WTC11 (cell line): ENCODE data around the gene FAM131C. TPM values are rescaled to one million over a fixed set of nuclear protein-coding genes. Genes with fewer than 3 reads are reported as not detected.

Experiments
- ATAC-seq: fragments of 200-7000 bp; cut with Tn5 transposase; 2 replicates; pipeline ENCODE4 v1.10.0; 2021; ENCODE audit warnings: mild to moderate bottlenecking, moderate library complexity
- CTCF ChIA-PET: fragments of 300-600 bp; sonication (Branson Sonifier 250); formaldehyde crosslinking; loops from one replicate; lab custom pipeline; 2021; ENCODE audit warnings: antibody characterized with exemption; lab: Charles Lee
- POLR2A ChIA-PET: fragments of 350-600 bp; sonication (Branson Sonifier 250); formaldehyde crosslinking; loops from one replicate; lab custom pipeline; 2021; ENCODE audit warnings: antibody characterized with exemption; lab: Charles Lee
- DNase-seq: peaks from one replicate; pipeline ENCODE4 v3.0.0; 2021; ENCODE audit warnings: low spot score
- H3K27ac Mint-ChIP-seq: 2 replicates; pipeline ENCODE4 v1.8.0; 2021; ENCODE audit warnings: mixed read lengths
- H3K27me3 Mint-ChIP-seq: 2 replicates; pipeline ENCODE4 v1.8.0; 2021; ENCODE audit warnings: low read depth, mild to moderate bottlenecking, moderate library complexity, mixed read lengths
- H3K36me3 Mint-ChIP-seq: 2 replicates; pipeline ENCODE4 v1.8.0; 2021; ENCODE audit warnings: mixed read lengths
- H3K4me1 Mint-ChIP-seq: 2 replicates; pipeline ENCODE4 v1.8.0; 2022; ENCODE audit warnings: mixed read lengths
- H3K4me3 Mint-ChIP-seq: 2 replicates; pipeline ENCODE4 v1.8.0; 2021; ENCODE audit warnings: mild to moderate bottlenecking, moderate library complexity, mixed read lengths
- H3K9me3 Mint-ChIP-seq: 2 replicates; pipeline ENCODE4 v1.8.0; 2021; ENCODE audit warnings: mixed read lengths
- CBFB ChIP-seq: sonication (generic); formaldehyde crosslinking; IDR thresholded peaks from 2 replicates; pipeline ENCODE4 v1.8.1; 2022; ENCODE audit warnings: mild to moderate bottlenecking, low read depth, missing genetic modification reagents
- CREM ChIP-seq: sonication (generic); formaldehyde crosslinking; IDR thresholded peaks from 2 replicates; pipeline ENCODE4 v1.8.1; 2022; ENCODE audit warnings: mild to moderate bottlenecking, missing genetic modification reagents, moderate library complexity
- ESRRA ChIP-seq: sonication (generic); formaldehyde crosslinking; IDR thresholded peaks from 2 replicates; pipeline ENCODE4 v1.8.1; 2022; ENCODE audit warnings: mild to moderate bottlenecking, missing genetic modification reagents, borderline replicate concordance
- ETV6 ChIP-seq: sonication (generic); formaldehyde crosslinking; IDR thresholded peaks from 2 replicates; pipeline ENCODE4 v1.8.1; 2022; ENCODE audit warnings: mild to moderate bottlenecking, missing genetic modification reagents
- GTF2I ChIP-seq: fragments of 250-450 bp; sonication (Bioruptor Pico); conservative IDR thresholded peaks from 2 replicates; pipeline ENCODE4 v1.4.0; 2021; ENCODE audit warnings: mild to moderate bottlenecking
- JAZF1 ChIP-seq: fragments of 250-450 bp; sonication (Bioruptor Pico); IDR thresholded peaks from 2 replicates; pipeline ENCODE4 v1.9.0; 2021; ENCODE audit warnings: moderate library complexity, mild to moderate bottlenecking, inconsistent platforms
- JUN ChIP-seq: sonication (generic); formaldehyde crosslinking; IDR thresholded peaks from 2 replicates; pipeline ENCODE4 v1.8.0; 2023; ENCODE audit warnings: mild to moderate bottlenecking, missing genetic modification reagents
- OVOL2 ChIP-seq: fragments of 250-450 bp; sonication (Bioruptor Pico); IDR thresholded peaks from 2 replicates; pipeline ENCODE4 v1.9.0; 2021; ENCODE audit warnings: mild to moderate bottlenecking, borderline replicate concordance
- TEAD1 ChIP-seq: sonication (generic); formaldehyde crosslinking; IDR thresholded peaks from 2 replicates; pipeline ENCODE4 v1.8.0; 2022; ENCODE audit warnings: mild to moderate bottlenecking, missing genetic modification reagents
- total RNA-seq: library from RNA; stranded (reverse); gene quantifications from 3 replicates; pipeline ENCODE4 v1.2.3, GENCODE V29; 2021
- TF ChIP-seq, protein P1 (sequence below): sonication (generic); formaldehyde crosslinking; conservative IDR thresholded peaks from 2 replicates; pipeline ENCODE4 v1.8.1; 2023; ENCODE audit warnings: mild to moderate bottlenecking, low read depth, missing genetic modification reagents, moderate library complexity
- TF ChIP-seq, protein P2 (sequence below): sonication (generic); formaldehyde crosslinking; IDR thresholded peaks from 2 replicates; pipeline ENCODE4 v1.8.1; 2023; ENCODE audit warnings: mild to moderate bottlenecking, missing genetic modification reagents
- TF ChIP-seq, protein P3 (sequence below): fragments of 250-450 bp; sonication (Bioruptor Pico); IDR thresholded peaks from 2 replicates; pipeline ENCODE4 v1.8.0; 2021; ENCODE audit warnings: mild to moderate bottlenecking
- TF ChIP-seq, protein P4 (sequence below): sonication (generic); formaldehyde crosslinking; IDR thresholded peaks from 2 replicates; pipeline ENCODE4 v1.8.1; 2022; ENCODE audit warnings: mild to moderate bottlenecking, moderate library complexity, missing genetic modification reagents
- TF ChIP-seq, protein P5 (sequence below): sonication (generic); formaldehyde crosslinking; IDR thresholded peaks from 2 replicates; pipeline ENCODE4 v1.8.0; 2023; ENCODE audit warnings: missing genetic modification reagents, mild to moderate bottlenecking, borderline replicate concordance
- TF ChIP-seq, protein P6 (sequence below): fragments of 250-450 bp; sonication (Bioruptor Pico); IDR thresholded peaks from 2 replicates; pipeline ENCODE4 v1.9.0; 2021; ENCODE audit warnings: mild to moderate bottlenecking, borderline replicate concordance

FAM131C gene
- total RNA-seq, 1 experiment from 2014 or later: 1.4 TPM

DNA sequence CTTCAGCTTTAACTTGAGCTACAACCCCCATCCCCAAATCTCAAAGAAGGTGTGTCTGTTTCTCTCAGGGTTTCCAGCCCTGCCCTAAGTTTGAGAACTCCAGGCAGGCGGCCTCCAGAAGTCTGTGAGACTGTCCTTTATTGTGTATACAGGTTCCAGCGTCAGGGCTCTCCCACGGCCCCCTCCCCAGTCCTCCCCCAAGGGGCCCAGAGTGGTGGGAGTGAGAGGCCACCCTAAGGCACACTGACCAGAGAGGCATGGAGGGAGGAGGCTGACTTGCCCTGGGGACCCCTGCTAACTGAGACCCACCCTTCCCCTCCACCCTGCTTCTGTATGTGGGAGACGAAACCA, 59.6 kb downstream of the FAM131C start (continued):
- TF ChIP-seq, protein P1, sequence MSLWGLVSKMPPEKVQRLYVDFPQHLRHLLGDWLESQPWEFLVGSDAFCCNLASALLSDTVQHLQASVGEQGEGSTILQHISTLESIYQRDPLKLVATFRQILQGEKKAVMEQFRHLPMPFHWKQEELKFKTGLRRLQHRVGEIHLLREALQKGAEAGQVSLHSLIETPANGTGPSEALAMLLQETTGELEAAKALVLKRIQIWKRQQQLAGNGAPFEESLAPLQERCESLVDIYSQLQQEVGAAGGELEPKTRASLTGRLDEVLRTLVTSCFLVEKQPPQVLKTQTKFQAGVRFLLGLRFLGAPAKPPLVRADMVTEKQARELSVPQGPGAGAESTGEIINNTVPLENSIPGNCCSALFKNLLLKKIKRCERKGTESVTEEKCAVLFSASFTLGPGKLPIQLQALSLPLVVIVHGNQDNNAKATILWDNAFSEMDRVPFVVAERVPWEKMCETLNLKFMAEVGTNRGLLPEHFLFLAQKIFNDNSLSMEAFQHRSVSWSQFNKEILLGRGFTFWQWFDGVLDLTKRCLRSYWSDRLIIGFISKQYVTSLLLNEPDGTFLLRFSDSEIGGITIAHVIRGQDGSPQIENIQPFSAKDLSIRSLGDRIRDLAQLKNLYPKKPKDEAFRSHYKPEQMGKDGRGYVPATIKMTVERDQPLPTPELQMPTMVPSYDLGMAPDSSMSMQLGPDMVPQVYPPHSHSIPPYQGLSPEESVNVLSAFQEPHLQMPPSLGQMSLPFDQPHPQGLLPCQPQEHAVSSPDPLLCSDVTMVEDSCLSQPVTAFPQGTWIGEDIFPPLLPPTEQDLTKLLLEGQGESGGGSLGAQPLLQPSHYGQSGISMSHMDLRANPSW (CRISPR knock-in tag): no peak
- TF ChIP-seq CREM (CRISPR knock-in tag) (no peak), OVOL2 (CRISPR knock-in tag) (no peak), ETV6 (CRISPR knock-in tag) (no peak), JUN (no peak), JAZF1 (CRISPR knock-in tag) (no peak)
- TF ChIP-seq, protein P2, sequence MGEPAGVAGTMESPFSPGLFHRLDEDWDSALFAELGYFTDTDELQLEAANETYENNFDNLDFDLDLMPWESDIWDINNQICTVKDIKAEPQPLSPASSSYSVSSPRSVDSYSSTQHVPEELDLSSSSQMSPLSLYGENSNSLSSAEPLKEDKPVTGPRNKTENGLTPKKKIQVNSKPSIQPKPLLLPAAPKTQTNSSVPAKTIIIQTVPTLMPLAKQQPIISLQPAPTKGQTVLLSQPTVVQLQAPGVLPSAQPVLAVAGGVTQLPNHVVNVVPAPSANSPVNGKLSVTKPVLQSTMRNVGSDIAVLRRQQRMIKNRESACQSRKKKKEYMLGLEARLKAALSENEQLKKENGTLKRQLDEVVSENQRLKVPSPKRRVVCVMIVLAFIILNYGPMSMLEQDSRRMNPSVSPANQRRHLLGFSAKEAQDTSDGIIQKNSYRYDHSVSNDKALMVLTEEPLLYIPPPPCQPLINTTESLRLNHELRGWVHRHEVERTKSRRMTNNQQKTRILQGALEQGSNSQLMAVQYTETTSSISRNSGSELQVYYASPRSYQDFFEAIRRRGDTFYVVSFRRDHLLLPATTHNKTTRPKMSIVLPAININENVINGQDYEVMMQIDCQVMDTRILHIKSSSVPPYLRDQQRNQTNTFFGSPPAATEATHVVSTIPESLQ (CRISPR knock-in tag): no peak
- TF ChIP-seq, protein P3, sequence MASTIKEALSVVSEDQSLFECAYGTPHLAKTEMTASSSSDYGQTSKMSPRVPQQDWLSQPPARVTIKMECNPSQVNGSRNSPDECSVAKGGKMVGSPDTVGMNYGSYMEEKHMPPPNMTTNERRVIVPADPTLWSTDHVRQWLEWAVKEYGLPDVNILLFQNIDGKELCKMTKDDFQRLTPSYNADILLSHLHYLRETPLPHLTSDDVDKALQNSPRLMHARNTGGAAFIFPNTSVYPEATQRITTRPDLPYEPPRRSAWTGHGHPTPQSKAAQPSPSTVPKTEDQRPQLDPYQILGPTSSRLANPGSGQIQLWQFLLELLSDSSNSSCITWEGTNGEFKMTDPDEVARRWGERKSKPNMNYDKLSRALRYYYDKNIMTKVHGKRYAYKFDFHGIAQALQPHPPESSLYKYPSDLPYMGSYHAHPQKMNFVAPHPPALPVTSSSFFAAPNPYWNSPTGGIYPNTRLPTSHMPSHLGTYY: no peak

DNA sequence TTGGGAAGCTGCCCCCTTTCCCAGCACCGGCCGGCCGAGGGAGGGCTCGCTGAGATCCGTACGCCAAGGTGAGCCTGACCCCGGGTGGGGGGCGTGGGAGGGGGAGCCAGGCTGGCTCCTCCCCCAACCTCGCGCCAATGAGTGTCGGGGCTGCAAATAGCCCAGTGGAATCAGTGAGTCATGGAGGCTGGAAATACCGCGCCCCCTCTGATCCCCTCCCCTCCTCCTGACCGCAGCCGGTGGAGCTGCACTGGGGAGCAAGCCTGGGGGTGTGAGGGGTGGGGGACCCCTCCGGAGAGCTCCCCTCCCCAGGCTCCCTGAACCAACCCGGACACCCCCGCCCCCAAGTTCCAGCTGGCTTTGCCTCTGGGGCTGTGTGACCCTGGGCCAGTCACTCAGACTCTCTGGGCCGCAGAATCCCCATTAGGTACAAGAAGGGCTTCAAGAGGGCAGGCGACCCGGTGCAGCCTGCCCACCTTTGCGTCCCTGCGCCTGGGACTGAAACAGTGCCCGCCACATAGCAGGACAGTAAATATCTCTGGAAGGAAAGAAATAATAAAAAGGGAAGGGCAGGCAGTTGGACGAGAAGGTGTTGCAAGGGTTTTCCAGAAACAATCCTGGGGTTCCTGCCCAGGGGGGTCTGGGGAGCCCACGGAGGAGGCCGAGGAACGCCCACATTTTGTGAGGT, 60.1 kb downstream of the FAM131C start:
- POLR2A ChIA-PET: interaction anchor here (0.7 to 1.3 kb wide), 2 partner anchors 13 to 15 kb away, joined by 3 to 4 read pairs; no protein-coding TSS in a partner anchor
- H3K4me1 Mint-ChIP-seq: peaks cover 55% of the 10 kb centered on the region

More for the DNA sequence above, 60.1 kb downstream of the FAM131C start:
- Mint-ChIP-seq H3K27ac (peak overlapping the region; percentile 96), H3K4me3 (peak overlapping the region; percentile 66), H3K36me3 (no peaks in the 10 kb centered on the region), H3K9me3 (no peaks in the 10 kb centered on the region), H3K27me3 (no peaks in the 10 kb centered on the region)
- TF ChIP-seq, protein P4, sequence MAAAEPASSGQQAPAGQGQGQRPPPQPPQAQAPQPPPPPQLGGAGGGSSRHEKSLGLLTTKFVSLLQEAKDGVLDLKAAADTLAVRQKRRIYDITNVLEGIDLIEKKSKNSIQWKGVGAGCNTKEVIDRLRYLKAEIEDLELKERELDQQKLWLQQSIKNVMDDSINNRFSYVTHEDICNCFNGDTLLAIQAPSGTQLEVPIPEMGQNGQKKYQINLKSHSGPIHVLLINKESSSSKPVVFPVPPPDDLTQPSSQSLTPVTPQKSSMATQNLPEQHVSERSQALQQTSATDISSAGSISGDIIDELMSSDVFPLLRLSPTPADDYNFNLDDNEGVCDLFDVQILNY (CRISPR knock-in tag): peak; percentile 33; the same call in 1 of the 2 replicates
- TF ChIP-seq, protein P5, sequence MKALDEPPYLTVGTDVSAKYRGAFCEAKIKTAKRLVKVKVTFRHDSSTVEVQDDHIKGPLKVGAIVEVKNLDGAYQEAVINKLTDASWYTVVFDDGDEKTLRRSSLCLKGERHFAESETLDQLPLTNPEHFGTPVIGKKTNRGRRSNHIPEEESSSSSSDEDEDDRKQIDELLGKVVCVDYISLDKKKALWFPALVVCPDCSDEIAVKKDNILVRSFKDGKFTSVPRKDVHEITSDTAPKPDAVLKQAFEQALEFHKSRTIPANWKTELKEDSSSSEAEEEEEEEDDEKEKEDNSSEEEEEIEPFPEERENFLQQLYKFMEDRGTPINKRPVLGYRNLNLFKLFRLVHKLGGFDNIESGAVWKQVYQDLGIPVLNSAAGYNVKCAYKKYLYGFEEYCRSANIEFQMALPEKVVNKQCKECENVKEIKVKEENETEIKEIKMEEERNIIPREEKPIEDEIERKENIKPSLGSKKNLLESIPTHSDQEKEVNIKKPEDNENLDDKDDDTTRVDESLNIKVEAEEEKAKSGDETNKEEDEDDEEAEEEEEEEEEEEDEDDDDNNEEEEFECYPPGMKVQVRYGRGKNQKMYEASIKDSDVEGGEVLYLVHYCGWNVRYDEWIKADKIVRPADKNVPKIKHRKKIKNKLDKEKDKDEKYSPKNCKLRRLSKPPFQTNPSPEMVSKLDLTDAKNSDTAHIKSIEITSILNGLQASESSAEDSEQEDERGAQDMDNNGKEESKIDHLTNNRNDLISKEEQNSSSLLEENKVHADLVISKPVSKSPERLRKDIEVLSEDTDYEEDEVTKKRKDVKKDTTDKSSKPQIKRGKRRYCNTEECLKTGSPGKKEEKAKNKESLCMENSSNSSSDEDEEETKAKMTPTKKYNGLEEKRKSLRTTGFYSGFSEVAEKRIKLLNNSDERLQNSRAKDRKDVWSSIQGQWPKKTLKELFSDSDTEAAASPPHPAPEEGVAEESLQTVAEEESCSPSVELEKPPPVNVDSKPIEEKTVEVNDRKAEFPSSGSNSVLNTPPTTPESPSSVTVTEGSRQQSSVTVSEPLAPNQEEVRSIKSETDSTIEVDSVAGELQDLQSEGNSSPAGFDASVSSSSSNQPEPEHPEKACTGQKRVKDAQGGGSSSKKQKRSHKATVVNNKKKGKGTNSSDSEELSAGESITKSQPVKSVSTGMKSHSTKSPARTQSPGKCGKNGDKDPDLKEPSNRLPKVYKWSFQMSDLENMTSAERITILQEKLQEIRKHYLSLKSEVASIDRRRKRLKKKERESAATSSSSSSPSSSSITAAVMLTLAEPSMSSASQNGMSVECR (CRISPR knock-in tag): 0 out of 2 replicates have a peak, but pooled peaks have one; percentile 54
- TF ChIP-seq GTF2I (CRISPR knock-in tag) (peak; percentile 80; the same call in 1 of the 2 replicates), ESRRA (CRISPR knock-in tag) (peak; percentile 93), ETV6 (CRISPR knock-in tag) (0 out of 2 replicates have a peak, but pooled peaks have one; percentile 20), CBFB (no peak), TEAD1 (CRISPR knock-in tag) (0 out of 2 replicates have a peak, but pooled peaks have one; percentile 35)
- TF ChIP-seq, protein P6, sequence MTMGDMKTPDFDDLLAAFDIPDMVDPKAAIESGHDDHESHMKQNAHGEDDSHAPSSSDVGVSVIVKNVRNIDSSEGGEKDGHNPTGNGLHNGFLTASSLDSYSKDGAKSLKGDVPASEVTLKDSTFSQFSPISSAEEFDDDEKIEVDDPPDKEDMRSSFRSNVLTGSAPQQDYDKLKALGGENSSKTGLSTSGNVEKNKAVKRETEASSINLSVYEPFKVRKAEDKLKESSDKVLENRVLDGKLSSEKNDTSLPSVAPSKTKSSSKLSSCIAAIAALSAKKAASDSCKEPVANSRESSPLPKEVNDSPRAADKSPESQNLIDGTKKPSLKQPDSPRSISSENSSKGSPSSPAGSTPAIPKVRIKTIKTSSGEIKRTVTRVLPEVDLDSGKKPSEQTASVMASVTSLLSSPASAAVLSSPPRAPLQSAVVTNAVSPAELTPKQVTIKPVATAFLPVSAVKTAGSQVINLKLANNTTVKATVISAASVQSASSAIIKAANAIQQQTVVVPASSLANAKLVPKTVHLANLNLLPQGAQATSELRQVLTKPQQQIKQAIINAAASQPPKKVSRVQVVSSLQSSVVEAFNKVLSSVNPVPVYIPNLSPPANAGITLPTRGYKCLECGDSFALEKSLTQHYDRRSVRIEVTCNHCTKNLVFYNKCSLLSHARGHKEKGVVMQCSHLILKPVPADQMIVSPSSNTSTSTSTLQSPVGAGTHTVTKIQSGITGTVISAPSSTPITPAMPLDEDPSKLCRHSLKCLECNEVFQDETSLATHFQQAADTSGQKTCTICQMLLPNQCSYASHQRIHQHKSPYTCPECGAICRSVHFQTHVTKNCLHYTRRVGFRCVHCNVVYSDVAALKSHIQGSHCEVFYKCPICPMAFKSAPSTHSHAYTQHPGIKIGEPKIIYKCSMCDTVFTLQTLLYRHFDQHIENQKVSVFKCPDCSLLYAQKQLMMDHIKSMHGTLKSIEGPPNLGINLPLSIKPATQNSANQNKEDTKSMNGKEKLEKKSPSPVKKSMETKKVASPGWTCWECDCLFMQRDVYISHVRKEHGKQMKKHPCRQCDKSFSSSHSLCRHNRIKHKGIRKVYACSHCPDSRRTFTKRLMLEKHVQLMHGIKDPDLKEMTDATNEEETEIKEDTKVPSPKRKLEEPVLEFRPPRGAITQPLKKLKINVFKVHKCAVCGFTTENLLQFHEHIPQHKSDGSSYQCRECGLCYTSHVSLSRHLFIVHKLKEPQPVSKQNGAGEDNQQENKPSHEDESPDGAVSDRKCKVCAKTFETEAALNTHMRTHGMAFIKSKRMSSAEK (CRISPR knock-in tag): no peak
- ATAC-seq: peak; percentile 63
- DNase-seq: peak; percentile 83
- CTCF ChIA-PET: interaction anchor here (0.6 to 4.1 kb wide), 3 partner anchors 12 to 65 kb away, joined by 3 to 20 read pairs (median 18); no protein-coding TSS in a partner anchor
